NCI-H128 (cell line): ENCODE data around the gene GRB2.
"Not testable (repeated sequence)": the region's sequence is repeated elsewhere in the genome, so short reads cannot be mapped to it uniquely, and the experiment has no call there.

ENCODE experiments used
- DNase-seq: peaks from one replicate; lab custom pipeline; 2025; ENCODE audit not compliant: unreplicated experiment; lab: John Stamatoyannopoulos, UW

Gene GRB2

DNA sequence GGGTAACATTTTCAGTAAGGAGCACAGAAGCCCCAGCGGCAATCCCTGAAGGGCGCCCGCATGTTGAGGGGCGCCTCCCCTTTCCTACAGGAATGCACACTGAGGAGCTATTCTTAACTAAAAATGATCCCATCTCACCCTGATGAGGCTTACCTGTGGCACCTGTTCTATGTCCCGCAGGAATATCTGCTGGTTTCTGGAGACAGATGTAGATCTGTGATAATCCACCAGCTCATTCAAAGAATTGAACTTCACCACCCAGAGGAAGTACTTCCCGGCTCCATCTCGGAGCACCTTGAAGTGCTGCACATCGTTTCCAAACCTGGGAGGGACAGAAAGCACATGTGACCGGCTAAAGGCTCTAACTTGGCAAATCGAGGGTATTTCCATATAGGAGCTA lies 84.0 kb downstream of the GRB2 start:
- DNase-seq, result no peak

- DNase-seq, result no peak
Observed at GRCh38 chr17:75319904-75320691, 85.4 kb downstream of the GRB2 start.

DNA sequence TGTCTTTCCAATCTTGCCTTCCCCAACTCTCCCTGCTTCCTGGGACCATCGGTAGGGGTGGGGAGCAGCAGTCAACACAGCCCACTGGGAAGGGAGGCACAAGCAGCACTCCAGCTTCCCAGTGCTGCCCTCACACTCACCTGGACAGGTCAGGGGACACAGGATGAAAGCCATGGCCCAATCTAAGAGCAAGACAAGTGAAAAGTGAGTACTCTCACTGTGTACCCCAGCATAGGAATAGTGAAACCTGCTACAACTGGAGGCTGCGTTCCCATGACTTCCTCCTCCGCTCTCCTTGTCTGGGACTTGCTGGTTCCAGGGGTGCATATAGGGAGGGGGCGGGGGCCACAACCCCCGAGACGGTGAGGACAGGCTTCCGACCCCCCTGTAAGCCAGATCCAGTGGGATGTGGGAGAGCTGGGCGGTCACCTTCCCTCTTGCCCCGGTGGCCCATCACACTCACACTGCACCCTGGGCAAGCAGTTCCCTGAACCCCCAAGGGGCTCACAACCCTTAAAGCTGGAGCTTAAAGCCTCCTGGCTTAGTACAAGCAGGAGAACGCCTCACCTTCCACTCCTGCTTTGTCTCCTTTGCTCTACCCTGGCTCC lies 86.8 kb downstream of the GRB2 start:
- no peak for DNase-seq

- no peak for DNase-seq
Observed at GRCh38 chr17:75318211-75318610, 87.3 kb downstream of the GRB2 start.

DNA sequence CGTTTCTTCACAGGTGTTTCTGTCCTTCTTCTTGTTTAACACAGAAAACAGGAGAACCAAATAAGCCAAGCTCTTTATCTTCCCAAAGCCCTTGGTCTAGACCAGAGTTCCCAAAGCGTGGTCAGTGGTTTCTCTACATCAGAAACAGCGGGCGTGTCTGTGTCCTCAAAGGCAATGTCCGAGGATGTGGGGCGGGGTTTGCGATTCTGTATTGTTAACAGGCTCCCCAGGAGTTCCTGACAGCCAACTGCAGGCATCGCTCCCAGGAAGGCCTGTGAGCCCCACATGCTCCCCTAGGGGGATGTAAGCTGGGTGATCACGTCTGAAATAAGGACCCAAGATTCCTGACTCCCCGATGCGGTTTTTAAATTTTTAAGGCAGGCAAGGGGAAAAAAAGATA lies 87.8 kb downstream of the GRB2 start:
- DNase-seq, result no peak

DNA sequence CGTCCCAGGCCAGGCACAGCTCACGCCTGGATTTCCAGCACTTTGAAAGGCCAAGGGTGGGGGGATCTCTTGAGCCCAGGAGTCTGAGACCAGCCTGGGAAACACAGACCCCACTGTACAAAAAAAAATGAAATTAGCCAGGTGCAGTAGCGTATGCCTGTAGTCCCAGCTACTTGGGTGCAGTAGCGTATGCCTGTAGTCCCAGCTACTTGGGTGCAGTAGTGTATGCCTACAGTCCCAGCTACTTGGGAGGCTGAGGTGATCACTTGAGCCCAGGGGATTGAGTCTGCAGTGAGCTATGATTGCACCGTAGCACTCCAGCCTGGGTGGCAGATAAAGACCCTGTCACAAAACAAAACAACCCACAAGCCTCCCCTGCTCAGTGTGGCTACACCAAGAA lies 89.2 kb downstream of the GRB2 start:
- DNase-seq, result no peak

DNA sequence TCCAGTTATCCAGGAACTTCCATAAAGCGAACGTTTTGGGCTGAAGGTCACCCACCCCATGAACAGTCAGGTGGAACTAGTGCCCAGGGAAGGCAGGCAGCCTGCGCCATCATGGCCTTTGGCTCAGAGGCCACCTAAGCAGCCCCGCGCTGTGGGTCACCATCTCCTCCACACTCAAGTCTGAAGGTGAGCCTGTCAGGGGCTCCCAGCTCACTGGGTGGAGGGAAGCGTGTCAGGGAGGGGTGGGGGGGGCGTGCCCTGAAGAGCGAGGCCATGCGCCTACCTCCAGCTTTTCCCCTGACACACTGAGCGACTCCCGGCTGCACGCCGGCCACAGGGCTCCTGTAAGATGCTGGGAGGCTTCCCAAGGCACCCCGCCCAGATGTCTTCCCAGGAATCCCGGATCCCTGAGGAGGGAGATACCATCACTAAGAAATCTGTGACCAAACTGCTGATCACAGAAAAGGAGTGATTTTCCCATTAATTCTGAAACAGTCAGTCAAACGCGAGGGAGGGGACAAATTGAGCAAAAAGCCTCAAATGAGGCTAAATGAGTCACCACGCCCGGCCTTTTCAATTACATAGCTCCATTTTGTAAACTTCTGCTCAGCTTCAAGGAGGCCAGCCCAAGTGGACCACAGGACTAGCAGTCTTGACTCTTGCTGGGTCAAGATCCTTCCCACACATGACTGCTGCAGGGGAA lies 89.8 kb downstream of the GRB2 start:
- no peak for DNase-seq

- no peak for DNase-seq
Observed at GRCh38 chr17:75313941-75314551, 91.4 kb downstream of the GRB2 start.

- DNase-seq, result no peak
Observed at GRCh38 chr17:75308732-75309629, 96.5 kb downstream of the GRB2 start.

GRCh38 chr17:75307957-75308731 lies 97.3 kb downstream of the GRB2 start:
- DNase-seq, result no peak

DNA sequence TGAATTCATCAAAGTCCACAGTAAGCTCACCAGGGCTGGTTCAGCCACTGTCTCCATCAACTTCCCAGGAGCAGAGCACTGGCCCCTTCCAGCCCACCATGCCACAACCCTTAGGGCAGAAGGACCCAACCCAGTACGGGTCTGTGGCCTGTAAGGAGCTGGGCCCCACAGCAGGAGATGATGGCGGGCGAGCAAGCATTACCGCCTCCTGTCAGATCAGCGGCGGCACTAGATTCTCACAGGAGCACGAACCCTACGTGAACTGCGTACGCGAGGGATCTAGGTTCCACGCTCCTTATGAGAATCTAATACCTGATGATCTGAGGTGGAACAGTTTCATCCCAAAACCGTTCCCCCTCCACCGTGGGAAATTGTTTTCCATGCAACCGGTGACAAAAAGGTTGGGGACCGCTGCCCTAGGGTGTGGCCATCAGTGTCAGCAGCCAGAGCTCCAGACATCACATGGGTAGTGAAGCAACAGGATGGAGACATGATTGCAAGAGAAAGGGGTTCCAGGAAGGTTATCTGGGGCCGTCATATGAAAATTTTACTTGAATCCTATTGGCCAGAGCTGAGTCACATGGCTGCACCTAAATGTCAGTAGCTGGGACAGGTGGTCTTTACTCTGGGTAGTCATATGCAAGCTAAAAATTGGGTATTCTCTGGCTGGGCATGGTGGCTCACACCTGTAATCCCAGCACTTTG lies 103.8 kb downstream of the GRB2 start:
- no peak for DNase-seq

DNA sequence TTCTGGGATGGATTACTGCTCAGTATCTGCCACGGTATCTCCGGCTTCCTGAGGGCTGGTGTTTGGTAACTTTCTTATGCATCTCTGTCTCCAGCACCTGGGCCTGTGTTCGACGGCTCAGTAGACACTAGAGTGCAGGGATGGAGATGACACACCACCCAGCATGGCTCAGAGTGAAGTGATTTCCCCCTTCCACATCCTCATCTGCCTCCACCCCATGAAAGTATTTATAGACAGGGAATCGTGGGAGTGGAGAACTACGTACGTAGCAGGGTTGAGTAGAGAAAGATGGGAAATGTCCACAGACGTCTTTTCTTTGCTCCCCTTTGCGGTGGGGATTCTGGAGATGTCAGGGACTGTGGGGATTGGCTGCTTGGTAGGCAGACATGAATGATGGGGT lies 104.4 kb downstream of the GRB2 start:
- no peak for DNase-seq

DNA sequence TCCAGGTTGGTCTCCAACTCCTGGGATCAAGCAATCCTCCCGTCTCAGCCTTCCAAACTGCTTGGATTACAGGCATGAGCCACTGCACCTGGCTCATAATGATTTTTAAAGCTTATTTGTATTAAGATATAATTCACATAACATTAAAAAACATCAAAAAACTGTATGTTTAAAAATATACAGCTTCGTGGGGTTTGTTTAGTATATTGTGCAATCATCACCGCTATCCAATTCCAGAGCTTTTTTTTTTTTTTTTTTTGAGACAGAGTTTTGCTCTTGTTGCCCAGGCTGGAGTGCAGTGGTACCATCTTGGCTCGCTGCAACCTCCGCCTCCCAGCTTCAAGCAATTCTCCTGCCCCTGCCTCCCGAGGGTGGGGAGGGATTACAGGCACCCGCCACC lies 105.2 kb downstream of the GRB2 start:
- DNase-seq, result no peak

DNA sequence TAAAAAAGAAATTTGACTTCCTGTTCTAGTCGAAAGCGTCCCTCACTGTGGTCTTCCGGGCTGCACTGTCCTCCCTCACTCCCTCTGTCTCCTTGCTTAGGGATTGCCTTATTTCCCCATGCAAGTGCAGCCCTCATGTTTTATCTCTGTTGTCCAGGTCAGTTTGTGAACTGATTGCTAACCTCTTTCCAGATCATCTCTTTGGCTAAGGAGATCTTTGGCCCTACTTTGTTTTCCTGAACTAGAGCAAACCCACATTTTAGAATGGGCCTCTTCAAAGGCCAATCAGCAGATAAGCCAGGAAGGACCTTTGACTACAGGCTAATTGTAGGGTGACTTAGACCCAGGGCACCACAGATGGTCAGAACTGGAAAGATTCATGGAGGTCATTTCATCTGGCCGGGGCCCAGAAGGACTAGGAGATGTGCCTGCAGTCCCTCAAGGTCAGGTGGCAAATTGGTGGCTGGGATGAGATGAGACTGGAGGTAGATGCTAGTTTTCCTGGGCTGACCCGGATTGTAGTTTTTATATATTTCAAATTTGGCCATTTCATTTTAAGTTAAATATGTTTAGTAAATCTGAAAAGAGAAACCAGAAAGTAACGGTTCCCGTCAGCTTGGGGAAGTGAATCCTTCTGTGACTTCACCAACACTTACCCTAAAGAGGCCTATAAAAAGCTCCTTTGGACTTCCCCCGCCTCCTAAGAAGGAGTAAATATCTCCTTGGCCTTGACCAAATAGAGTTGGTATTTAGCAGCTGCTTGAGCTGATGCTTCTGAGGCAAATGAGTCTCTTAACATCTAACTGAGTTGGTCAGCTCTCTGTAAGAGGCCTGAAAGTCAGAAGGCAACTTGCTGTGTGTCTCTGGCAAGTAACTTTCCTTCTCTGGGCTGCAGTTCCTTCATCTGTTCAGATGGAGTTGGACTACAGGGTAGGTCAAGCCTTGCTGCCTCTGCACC lies 110.0 kb downstream of the GRB2 start:
- DNase-seq, result no peak

DNA sequence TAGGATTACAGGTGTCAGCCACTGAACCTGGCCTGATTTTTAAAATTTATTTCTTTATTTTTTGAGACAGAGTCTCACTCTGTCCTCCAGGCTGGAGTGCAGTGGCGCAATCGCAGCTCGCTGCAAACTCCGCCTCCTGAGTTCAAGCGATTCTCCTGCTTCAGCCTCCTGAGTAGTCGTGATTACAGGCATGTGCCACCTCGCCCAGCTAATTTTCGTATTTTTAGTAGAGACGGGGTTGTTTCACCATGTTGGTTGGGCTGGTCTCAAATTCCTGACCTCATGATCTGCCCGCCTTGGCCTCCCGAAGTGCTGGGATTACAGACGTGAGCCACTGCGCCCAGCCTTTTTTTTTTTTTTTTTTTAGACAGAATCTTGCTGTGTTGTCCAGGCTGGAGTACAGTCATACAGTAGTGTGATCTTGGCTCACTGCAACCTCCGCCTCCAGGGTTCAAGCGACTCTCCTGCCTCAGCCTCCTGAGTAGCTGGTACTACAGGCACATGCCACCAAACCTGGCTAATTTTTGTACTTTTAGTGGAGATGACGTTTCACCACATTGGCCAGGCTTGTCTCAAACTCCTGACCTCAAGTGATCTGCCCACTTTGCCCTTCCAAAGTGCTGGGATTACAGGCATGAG lies 112.5 kb downstream of the GRB2 start:
- not testable (repeated sequence) for DNase-seq

DNA sequence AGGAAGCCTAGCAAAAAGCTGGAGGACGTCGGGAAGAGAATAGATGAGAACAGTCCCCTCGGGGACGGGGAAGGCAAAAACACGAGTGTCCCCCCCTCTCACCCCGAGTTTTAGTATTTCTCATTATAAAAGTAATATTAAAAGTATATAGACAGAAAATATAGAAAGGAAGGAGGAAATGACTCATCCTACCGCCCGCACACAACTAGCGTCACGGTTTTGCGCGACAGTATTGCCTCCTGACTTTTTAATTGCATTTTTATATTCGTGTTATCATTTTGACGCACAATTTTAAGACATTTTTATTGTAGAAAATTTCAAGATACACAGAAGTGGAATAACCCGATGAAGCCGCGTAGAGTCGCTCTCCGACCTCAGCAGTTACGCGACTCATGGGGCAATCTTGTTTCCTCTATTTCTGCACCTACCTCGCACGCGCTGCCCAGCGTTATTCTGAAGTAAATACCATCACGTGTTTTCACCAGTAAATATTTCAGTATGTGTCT lies 115.6 kb downstream of the GRB2 start:
- no peak for DNase-seq

DNA sequence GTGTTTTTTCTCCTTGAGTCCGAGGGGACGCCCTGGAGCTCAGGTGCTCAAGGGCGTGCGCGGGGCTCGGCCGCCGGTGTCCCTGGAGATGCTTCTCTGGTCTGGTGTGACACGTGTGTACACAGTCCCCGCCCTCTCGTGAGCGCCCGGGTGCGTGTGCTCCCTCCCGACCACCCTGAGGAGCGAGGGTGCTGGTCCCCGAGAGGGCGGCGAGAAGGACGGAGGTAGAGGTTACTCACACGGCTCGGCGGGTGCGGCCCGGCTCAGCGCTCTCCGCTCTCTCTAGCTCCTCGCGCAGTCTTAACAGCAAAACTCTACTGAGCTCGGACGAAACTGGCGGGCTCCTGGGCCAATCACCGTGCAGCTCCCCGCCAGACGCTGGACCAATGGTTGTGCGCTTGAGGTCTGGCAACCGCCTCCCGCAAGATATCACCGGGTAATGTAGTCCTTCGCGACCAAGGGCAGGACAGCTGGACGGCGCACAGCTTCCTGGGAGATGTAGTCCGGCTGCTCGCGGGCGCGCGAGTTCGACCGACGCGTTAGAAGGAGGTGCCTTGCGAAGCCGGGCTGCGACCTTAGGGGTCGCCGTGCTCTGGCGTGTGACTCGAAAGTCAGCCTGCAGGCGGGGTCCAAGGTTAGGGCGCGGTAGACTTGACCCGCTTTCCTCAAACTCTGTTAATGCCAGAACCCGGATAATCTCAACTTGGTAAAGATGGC lies 116.2 kb downstream of the GRB2 start, which contains the start of gene SLC25A19:
Gene SLC25A19 (minus strand): TSS at position 319 of the 717 bp plus-strand sequence. CDS start 2,669 bp downstream, outside the sequence.
- DNase-seq, result peak; percentile 85
